ENCODE measurements around the gene SLC35F6.
A peak's percentile ranks its signal among the peaks of the same experiment; 100 is the strongest.

SLC35F6 gene

DNA sequence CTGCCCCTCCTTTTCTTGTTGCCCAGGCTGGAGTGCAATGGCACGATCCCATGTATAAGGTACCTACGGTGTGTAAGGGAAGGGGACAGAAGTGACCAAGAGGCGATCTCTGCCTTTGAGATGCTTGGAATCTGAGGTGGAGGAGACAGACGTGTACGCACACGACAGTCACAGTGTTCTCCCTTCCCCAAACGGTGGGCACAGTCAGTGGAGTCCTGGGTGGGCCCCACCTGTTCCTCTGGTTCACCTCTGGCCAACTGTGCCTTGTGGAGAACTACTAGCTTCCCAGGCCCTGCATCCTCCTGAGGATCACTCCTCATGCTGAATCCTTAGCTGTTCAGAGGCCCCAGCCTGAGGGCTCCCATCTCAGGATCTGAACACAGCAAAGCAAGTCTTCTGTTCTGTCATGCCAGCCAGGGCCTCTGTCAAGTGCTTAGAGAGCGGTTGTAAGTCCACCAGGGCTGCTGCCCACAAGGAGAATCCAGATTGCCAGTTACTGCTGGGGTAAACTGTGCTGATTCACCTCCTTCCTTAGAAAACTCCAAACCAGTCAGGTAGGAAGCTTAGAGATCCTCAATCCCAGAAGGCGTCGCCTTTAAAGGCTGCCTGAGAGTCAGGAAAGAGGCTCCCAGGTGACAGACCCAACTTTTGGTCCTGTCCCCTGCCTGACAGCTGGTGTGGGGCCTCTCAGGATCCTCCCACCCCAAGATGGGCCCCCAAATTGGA, 1.6 kb downstream of the SLC35F6 start:
- DNase-seq (ENCODE audit: low read depth), result no peak
- H3K4me3 ChIP-seq (ENCODE audit: low read depth, low read length), result peak overlapping the region; percentile 69
- TF ChIP-seq, protein P1, sequence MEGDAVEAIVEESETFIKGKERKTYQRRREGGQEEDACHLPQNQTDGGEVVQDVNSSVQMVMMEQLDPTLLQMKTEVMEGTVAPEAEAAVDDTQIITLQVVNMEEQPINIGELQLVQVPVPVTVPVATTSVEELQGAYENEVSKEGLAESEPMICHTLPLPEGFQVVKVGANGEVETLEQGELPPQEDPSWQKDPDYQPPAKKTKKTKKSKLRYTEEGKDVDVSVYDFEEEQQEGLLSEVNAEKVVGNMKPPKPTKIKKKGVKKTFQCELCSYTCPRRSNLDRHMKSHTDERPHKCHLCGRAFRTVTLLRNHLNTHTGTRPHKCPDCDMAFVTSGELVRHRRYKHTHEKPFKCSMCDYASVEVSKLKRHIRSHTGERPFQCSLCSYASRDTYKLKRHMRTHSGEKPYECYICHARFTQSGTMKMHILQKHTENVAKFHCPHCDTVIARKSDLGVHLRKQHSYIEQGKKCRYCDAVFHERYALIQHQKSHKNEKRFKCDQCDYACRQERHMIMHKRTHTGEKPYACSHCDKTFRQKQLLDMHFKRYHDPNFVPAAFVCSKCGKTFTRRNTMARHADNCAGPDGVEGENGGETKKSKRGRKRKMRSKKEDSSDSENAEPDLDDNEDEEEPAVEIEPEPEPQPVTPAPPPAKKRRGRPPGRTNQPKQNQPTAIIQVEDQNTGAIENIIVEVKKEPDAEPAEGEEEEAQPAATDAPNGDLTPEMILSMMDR (IDR thresholded peaks at IDR 0.05; ENCODE audit: insufficient read depth, low read depth, low read length, missing control alignments), result no peak

DNA sequence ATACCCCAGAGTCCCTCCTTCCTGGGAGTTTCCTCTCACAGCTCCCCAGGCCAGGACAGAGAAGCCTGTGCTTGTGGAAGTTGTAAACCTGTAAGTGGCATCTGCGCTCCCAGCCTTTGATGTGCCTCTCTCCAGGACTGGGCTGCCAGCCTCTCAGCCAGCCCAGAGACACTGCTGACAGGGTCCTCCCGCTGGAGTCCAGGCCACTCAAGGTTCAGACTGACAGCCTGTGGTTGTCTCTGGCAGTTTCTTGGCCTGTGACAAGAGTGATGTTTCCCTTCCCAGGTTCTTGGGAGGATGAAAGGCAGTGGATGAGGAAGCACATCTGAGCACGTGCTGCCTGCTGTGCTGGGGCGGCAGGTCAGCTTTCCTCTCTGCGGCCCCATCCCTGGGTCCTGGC, 3.0 kb downstream of the SLC35F6 start:
- no peak for DNase-seq (ENCODE audit: low read depth)
- TF ChIP-seq, protein P1 (IDR thresholded peaks at IDR 0.05; ENCODE audit: insufficient read depth, low read depth, low read length, missing control alignments), result no peak
- H3K4me3 ChIP-seq (ENCODE audit: low read depth, low read length), result no peak overlapping the region

- TF ChIP-seq, protein P1 (IDR thresholded peaks at IDR 0.05; ENCODE audit: insufficient read depth, low read depth, low read length, missing control alignments), result no peak
- H3K4me3 ChIP-seq (ENCODE audit: low read depth, low read length), result no peak overlapping the region
- DNase-seq (ENCODE audit: low read depth), result no peak
Observed at GRCh38 chr2:26767894-26768487, 3.9 kb downstream of the SLC35F6 start.

GRCh38 chr2:26768759-26769088, 4.6 kb downstream of the SLC35F6 start:
- TF ChIP-seq, protein P1 (IDR thresholded peaks at IDR 0.05; ENCODE audit: insufficient read depth, low read depth, low read length, missing control alignments), result no peak
- no peak for DNase-seq (ENCODE audit: low read depth)
- no peak overlapping the region for H3K4me3 ChIP-seq (ENCODE audit: low read depth, low read length)

GRCh38 chr2:26769089-26769761, 5.1 kb downstream of the SLC35F6 start:
- DNase-seq (ENCODE audit: low read depth), result no peak
- TF ChIP-seq, protein P1 (IDR thresholded peaks at IDR 0.05; ENCODE audit: insufficient read depth, low read depth, low read length, missing control alignments), result no peak
- no peak overlapping the region for H3K4me3 ChIP-seq (ENCODE audit: low read depth, low read length)

DNA sequence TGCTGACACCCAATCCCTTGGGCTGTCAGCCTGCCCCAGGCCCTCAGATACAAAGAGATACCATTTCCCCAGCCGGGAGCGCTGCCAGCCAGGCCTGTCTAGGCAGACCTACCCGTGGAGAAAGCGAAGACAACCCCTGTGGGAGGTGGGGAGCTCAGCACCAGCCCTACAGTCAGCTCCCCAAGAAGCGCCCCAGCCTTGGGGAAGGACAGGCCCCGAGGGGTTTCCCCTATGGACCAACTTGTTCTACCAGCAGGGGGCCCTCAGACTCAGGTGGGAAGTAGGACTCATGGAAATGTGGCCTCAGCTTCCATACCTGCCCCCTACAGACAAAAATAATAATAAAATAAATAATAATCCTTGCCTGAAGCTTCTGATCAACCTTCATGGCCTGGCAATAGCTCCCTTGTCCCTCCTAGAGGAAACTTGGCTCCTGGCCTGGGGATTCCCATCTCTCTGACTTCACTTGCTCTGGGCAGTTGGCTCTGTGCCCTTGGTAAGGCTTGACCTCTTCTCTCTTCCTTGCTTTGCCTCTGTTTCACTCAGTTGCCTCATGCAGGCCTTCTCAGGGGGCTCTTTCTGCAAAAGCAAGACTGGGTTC, 7.0 kb downstream of the SLC35F6 start:
- TF ChIP-seq, protein P1 (IDR thresholded peaks at IDR 0.05; ENCODE audit: insufficient read depth, low read depth, low read length, missing control alignments), result peak; percentile 49
- no peak overlapping the region for H3K4me3 ChIP-seq (ENCODE audit: low read depth, low read length)
- peak; percentile 52 for DNase-seq (ENCODE audit: low read depth)
